NCI-H510A treated with DMSO at 0.1 percent for 48 hours (cell line): Measurements from ENCODE around the gene SPTBN4.
"Not testable (repeated sequence)": the region's sequence is repeated elsewhere in the genome, so short reads cannot be mapped to it uniquely, and the experiment has no call there.

Source experiments
- DNase-seq: peaks from one replicate; lab custom pipeline; 2025; lab: John Stamatoyannopoulos, UW

Gene SPTBN4

GRCh38 chr19:40441719-40442253 is 25.0 kb upstream of the SPTBN4 start:
- DNase-seq, result no peak

GRCh38 chr19:40442328-40443130 is 24.3 kb upstream of the SPTBN4 start:
- DNase-seq, result no peak

- peak; percentile 94 for DNase-seq
Observed at GRCh38 chr19:40443131-40443999, 23.4 kb upstream of the SPTBN4 start.

GRCh38 chr19:40444000-40444824 is 22.6 kb upstream of the SPTBN4 start, which contains the start of gene SERTAD3:
SERTAD3 (minus strand) TSS chr19:40444335; CDS start chr19:40442080, 2,255 bp downstream.
- peak; percentile 95 for DNase-seq

DNA sequence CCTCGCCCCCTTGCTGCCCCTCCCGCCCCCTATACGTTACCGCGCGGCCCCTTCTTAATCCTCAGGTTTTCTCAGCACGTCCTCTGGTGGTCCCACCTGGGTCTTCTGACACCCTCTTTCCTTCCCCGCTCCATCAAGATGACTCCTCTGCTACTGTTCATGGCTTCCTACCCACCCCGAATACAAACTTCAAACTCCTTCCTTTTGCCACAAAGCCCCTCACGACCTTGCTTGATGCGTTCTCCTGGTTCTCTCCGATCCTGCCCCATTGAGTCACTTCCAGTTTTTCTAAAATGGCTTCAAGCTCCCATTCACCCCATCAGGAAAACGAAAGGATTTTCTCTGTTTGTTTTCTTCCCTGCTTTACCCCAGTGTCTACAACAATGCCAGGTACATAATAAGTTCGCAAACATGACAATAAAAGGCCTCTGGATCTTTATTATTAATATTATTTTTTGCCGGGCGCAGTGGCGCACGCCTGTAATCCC is 21.9 kb upstream of the SPTBN4 start:
- no peak for DNase-seq

GRCh38 chr19:40445780-40446262 is 21.0 kb upstream of the SPTBN4 start:
- peak; percentile 8 for DNase-seq

DNA sequence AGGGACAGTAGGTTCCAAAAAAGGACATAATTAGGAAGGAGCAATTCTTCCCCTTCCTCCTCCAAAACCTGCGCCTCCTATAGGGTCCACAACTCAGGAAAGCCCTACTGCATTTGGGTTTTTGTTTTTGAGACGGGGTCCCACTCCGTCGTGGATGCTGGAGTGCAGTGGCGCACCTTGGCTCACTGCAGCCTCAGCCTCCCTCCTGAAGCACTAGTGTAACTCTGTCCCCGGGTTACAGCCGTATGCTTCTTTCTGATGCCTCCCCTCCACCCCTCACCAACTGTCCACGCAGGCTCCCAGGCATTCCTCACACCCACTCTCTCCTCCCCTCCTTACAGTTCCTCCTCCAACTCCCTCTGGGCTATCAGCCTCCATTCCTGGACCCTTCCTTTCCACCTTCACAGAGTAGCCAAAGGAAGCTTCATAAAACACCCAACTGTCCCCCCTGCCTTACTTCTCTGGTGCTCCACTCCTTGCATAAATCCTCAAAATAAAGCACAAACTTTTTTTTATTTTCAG is 20.5 kb upstream of the SPTBN4 start:
- no peak for DNase-seq

GRCh38 chr19:40449506-40449905 is 17.3 kb upstream of the SPTBN4 start:
- no peak for DNase-seq

DNA sequence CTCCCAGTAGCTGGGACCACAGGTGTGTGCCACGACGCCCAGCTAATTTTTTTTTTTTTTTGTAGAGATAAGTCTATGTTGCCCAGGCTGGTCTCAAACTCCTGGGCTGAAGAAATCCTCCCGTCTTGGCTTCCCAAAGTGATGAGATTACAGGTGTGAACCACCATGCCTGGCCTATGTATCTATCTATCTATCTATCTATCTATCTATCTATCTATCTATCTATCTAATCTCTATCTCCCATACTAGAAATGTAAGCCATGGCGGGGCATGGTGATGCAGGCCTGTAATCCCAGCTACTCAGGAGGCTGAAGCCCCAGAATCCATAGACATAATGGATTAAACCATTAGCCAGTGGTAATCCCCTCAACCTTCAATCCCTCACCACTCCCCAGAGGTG is 16.1 kb upstream of the SPTBN4 start:
- DNase-seq, result no peak

GRCh38 chr19:40452016-40452415 is 14.8 kb upstream of the SPTBN4 start:
- DNase-seq, result no peak

GRCh38 chr19:40453151-40453735 is 13.6 kb upstream of the SPTBN4 start:
- no peak for DNase-seq

DNA sequence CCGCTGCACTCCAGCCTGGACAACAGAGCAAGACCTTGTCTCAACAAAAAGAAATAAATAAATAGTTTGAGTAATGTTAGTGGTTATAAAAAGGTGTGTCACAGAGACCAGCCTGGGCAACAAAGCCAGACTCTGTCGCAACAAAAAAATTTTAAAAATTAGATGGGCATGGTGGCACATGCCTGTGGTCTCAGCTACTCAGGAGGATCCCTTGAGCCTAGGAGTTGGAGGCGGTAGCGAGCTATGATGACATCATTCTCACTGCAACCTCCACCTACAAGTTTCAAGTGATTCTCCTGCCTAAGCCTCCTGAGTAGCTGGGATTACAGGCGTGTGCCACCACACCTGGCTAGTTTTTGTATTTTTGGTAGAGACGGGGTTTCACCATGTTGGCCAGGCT is 12.9 kb upstream of the SPTBN4 start:
- DNase-seq, result not testable (repeated sequence)

- DNase-seq, result no peak
Observed at GRCh38 chr19:40457048-40457447, 9.8 kb upstream of the SPTBN4 start.

DNA sequence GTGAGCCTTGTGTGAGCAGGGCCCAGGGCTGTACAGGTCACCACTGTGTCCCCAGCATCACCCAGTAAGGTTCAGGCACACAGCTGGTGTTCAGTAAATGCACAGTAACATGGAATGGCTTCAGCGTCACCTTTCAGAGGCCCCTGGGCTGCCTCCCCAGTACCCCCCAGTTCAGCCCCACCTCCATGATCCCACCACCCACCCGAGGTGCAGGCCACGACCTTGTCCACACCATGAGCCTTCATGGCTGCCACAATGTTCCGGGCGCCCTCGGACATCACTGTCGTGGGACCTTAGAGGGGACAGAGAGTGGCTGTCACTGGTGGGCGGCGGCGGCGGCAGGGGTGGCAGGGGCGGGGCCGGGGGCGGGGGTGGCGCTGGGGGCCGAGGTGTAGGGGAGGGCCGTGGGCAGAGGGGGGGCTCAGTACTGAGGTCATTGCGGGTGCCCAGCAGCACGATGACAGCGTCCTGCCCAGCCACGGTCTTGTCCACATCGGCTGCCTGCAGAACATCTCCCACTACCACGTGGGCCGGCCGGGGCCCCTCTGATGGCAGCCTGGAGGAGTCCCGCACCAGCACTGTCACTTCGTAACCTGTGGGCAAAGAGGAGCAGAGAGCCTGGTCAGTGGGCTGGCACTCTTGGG is 8.7 kb upstream of the SPTBN4 start:
- no peak for DNase-seq

DNA sequence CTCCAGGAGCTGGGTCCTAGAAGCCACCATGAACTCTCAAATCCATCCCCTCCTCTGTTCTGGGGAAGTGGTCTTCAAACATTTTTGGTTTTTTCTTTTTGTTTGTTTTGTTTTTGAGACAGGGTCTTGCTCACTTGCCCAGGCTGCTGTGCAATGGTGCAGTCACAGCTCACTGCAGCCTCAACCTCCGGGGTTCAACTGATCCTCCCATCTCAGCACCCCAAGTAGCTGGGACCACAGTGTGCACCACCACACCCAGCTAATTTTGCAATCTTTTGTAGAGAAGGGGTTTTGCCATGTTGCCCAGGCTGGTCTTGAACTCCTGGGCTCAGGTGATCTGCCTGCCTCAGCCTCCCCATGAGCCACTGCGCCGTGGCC is 8.2 kb upstream of the SPTBN4 start:
- DNase-seq, result no peak

GRCh38 chr19:40460185-40460584 is 6.6 kb upstream of the SPTBN4 start:
- DNase-seq, result no peak

GRCh38 chr19:40461669-40462221 is 5.1 kb upstream of the SPTBN4 start:
- no peak for DNase-seq

DNA sequence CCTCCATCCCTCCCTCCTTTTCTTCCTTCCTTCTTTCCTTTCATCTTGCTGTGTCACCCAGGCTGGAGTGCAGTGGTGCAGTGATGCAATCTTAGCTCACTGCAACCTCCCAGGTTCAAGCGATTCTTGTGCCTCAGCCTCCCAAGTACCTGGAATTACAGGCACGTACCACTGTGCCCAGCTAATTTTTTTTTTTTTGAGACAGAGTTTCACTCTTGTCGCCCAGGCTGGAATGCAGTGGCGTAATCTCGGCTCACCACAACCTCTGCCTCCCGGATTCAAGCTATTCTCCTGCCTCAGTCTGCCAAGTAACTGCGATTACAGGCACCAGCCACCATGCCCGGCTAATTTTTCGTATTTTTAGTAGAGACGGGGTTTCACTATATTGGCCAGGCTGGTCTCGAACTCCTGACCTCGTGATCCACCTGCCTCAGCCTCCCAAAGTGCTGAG is 3.2 kb upstream of the SPTBN4 start:
- DNase-seq, result not testable (repeated sequence)

DNA sequence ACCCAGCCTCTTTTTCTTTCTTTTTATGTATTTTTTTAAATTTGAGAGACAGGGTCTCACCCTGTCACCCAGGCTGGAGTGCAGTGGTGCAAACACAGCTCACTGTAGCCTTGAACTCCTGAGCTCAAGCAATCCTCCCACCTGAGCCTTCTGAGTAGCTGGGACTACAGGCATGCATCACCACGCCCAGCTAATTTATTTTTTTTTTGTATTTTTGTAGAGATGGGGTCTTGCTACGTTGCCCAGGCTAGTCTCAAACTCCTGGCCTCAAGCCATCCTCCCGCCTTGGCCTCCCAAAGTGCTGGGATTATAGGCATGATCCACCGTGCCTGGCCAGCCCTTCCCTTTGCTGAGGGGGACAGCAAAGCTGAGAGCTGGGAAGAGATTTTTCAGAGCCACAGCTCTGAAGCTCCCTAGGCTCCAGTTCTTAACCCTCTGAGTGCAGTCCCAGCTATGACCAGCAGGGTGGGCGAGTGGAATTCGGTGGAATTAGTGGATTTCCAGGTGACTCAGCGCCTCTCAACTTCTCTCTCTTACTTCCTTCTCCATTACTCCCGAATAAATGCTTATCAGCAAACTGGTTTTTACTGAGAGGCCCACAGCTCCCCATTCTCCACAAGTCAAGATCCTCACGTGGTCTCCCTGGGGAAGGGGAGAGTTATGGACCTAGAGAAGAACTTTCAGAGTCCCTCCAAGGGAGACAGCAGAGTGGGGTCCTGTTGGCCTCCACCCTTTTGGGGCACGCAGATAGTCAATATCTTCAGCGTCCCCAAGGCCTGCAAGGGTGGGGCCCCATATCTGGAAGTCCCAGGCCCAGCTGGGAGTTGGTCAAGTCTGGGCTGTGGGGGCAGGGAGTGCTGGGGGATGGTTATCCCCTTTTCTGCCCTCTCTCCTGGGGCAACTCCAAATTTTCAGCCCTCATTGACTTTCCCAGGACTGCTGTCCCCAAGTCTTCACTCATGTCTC is 2.5 kb upstream of the SPTBN4 start:
- peak; percentile 51 for DNase-seq
